DND-41 (cell line): ENCODE results near the gene SUPT7L.

Experiments used
- EZH2 ChIP-seq: IDR thresholded peaks from 3 replicates; pipeline ENCODE4 v1.6.1; 2012; ENCODE audit warnings: borderline replicate concordance, low read depth, mild to moderate bottlenecking, moderate library complexity, low read length, inconsistent platforms; ENCODE audit not compliant: severe bottlenecking
- TF ChIP-seq, protein P1 (sequence below): IDR thresholded peaks from 2 replicates; pipeline ENCODE4 v1.5.1; 2012; ENCODE audit warnings: borderline replicate concordance, low read length, moderate library complexity, mild to moderate bottlenecking; ENCODE audit not compliant: poor library complexity, severe bottlenecking; ENCODE audit errors: extremely low read depth

DNA sequence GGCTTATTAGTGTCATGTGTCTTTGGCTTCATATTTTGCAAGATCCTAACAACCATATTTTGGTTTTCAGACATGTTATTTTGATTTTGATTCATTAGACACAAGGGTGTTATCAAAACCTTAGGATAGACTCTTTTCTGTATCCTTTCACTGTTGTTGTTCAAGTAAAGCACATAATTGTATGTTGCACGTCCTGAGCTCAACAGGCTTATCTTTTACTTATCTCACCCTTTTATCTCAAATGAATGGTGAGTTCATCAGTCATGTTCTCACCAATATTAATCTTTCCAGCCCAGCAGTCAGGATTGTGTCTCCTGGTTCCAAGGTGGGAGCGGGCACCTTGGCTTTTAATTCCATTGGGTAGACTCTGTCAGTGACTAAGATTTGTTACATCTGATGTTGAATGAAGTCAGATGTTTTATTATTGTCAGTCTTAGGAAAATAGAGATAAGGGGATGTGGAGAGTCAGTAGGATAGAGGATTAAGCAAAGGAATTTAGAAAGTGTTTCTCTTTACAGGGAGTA lies 22.6 kb downstream of the SUPT7L start:
- TF ChIP-seq EZH2: no peak
- TF ChIP-seq, protein P1, sequence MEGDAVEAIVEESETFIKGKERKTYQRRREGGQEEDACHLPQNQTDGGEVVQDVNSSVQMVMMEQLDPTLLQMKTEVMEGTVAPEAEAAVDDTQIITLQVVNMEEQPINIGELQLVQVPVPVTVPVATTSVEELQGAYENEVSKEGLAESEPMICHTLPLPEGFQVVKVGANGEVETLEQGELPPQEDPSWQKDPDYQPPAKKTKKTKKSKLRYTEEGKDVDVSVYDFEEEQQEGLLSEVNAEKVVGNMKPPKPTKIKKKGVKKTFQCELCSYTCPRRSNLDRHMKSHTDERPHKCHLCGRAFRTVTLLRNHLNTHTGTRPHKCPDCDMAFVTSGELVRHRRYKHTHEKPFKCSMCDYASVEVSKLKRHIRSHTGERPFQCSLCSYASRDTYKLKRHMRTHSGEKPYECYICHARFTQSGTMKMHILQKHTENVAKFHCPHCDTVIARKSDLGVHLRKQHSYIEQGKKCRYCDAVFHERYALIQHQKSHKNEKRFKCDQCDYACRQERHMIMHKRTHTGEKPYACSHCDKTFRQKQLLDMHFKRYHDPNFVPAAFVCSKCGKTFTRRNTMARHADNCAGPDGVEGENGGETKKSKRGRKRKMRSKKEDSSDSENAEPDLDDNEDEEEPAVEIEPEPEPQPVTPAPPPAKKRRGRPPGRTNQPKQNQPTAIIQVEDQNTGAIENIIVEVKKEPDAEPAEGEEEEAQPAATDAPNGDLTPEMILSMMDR: no peak
